Endothelial cell of umbilical vein (primary cell): ENCODE results near the gene PRKAR1B. TPM values are rescaled to one million over a fixed set of nuclear protein-coding genes. Genes with fewer than 3 reads are reported as not detected.

Experiments
- BruUV-seq: library from RNA; stranded (reverse); fragments of 400-500 nt; replicated peaks from 2 replicates; lab custom pipeline; 2021; lab: Mats Ljungman, UMichigan
- CTCF ChIA-PET: fragments of 300-600, 350-600 bp; sonication (Branson Sonifier 250); formaldehyde crosslinking; loops from one replicate; lab custom pipeline; 2021; ENCODE audit warnings: antibody characterized with exemption, inconsistent platforms; lab: Charles Lee
- POLR2A ChIA-PET: fragments of 300-600, 350-600 bp; sonication (Branson Sonifier 250); formaldehyde crosslinking; loops from one replicate; lab custom pipeline; 2021; ENCODE audit warnings: antibody characterized with exemption, inconsistent platforms; lab: Charles Lee
- DNase-seq: peaks from one replicate; pipeline ENCODE4 v3.0.0-alpha.2; 2011; ENCODE audit warnings: low read depth, low spot score
- FAIRE-seq: peaks from 2 replicates; lab custom pipeline; 2011; peaks lifted over from hg19 to GRCh38; lab: Jason Lieb, UNC
- H2AFZ ChIP-seq: 2 replicates; pipeline ENCODE4 v1.6.0; 2012; ENCODE audit warnings: low read depth, low read length, control low read depth, inconsistent platforms
- H3K27ac ChIP-seq: 2 replicates; pipeline ENCODE4 v1.5.1; 2011; ENCODE audit warnings: low read depth, mild to moderate bottlenecking, control low read depth, low read length, moderate library complexity; ENCODE audit not compliant: insufficient read depth
- H3K27me3 ChIP-seq, 2 experiments: 2 replicates each; pipeline versions ENCODE4 v1.6.0 to v1.6.1; 2011; ENCODE audit warnings: low read length in 2 of 2, mixed read lengths in 1 of 2; ENCODE audit not compliant: control insufficient read depth in 2 of 2, insufficient read depth in 2 of 2
- H3K36me3 ChIP-seq, 2 experiments: 2 replicates in 1 of 2; 3 replicates in 1 of 2; pipeline ENCODE4 v1.5.1; 2011; ENCODE audit warnings: low read length in 2 of 2, mild to moderate bottlenecking in 1 of 2, moderate library complexity in 1 of 2; ENCODE audit not compliant: control insufficient read depth in 2 of 2, insufficient read depth in 2 of 2; ENCODE audit errors: extremely low read depth in 1 of 2
- H3K4me1 ChIP-seq: 3 replicates; pipeline ENCODE4 v1.5.1; 2011; ENCODE audit warnings: mild to moderate bottlenecking, low read length; ENCODE audit not compliant: control insufficient read depth, insufficient read depth; ENCODE audit errors: extremely low read depth
- H3K4me2 ChIP-seq: 2 replicates; pipeline ENCODE4 v1.6.1; 2011; ENCODE audit warnings: low read length, control low read depth, mixed read lengths; ENCODE audit not compliant: insufficient read depth
- H3K4me3 ChIP-seq, 3 experiments: fragments of 200-600 bp in 1 of 3; sonication (generic), shearing (Covaris generic) in 1 of 3; replicated peaks in 1 of 3; 2 replicates each; pipeline ENCODE4 v1.5.1; 2011 to 2016; ENCODE audit warnings: control low read depth in 3 of 3, low read length in 3 of 3, mild to moderate bottlenecking in 2 of 3, inconsistent platforms in 1 of 3, low read depth in 1 of 3, moderate library complexity in 1 of 3; ENCODE audit not compliant: insufficient read depth in 1 of 3
- H3K79me2 ChIP-seq: 2 replicates; pipeline ENCODE4 v1.6.0; 2012; ENCODE audit warnings: low read length, inconsistent platforms; ENCODE audit not compliant: control insufficient read depth, insufficient read depth
- H3K9ac ChIP-seq: replicated peaks from 2 replicates; pipeline ENCODE3; 2011; ENCODE audit warnings: low read length, control low read depth; ENCODE audit not compliant: insufficient read depth; ENCODE audit errors: extremely low read depth
- H3K9me1 ChIP-seq: replicated peaks from 3 replicates; pipeline ENCODE4 v1.6.0; 2011; ENCODE audit warnings: mild to moderate bottlenecking, low read length; ENCODE audit not compliant: control insufficient read depth, insufficient read depth; ENCODE audit errors: extremely low read depth
- H3K9me3 ChIP-seq: replicated peaks from 2 replicates; pipeline ENCODE4 v1.5.1; 2012; ENCODE audit warnings: low read length, inconsistent platforms; ENCODE audit not compliant: control insufficient read depth, insufficient read depth
- H4K20me1 ChIP-seq: replicated peaks from 2 replicates; pipeline ENCODE3; 2011; ENCODE audit warnings: mild to moderate bottlenecking, low read length; ENCODE audit not compliant: control insufficient read depth, insufficient read depth; ENCODE audit errors: extremely low read depth
- CTCF ChIP-seq, 2 donors: IDR thresholded peaks; 1 replicate in 1 of 2; 2 replicates in 1 of 2; pipeline ENCODE4 v1.5.1; 2011; ENCODE audit warnings: low read length in 2 of 2, mild to moderate bottlenecking in 2 of 2, moderate library complexity in 2 of 2, control low read depth in 1 of 2, inconsistent platforms in 1 of 2, low read depth in 1 of 2; ENCODE audit not compliant: insufficient read depth in 1 of 2; ENCODE audit errors: extremely low read depth in 1 of 2
- EZH2 ChIP-seq: IDR thresholded peaks from 2 replicates; pipeline ENCODE4 v1.6.1; 2012; ENCODE audit warnings: borderline replicate concordance, low read depth, mild to moderate bottlenecking, moderate library complexity, low read length, inconsistent platforms; ENCODE audit not compliant: severe bottlenecking
- FOS ChIP-seq: IDR thresholded peaks from 2 replicates; pipeline ENCODE4 v1.6.1; 2011; ENCODE audit warnings: mild to moderate bottlenecking, low read length, moderate library complexity, borderline replicate concordance; ENCODE audit not compliant: insufficient read depth
- GATA2 ChIP-seq: IDR thresholded peaks from 2 replicates; pipeline ENCODE4 v1.7.0; 2011; ENCODE audit warnings: low read depth, mild to moderate bottlenecking, moderate library complexity, mixed read lengths, low read length; ENCODE audit not compliant: insufficient read length, insufficient read depth
- JUN ChIP-seq: IDR thresholded peaks from 2 replicates; pipeline ENCODE4 v1.6.1; 2011; ENCODE audit warnings: borderline replicate concordance, low read depth; ENCODE audit not compliant: insufficient read length, insufficient read depth
- MAX ChIP-seq: IDR thresholded peaks from 2 replicates; pipeline ENCODE4 v1.6.1; 2011; ENCODE audit not compliant: insufficient read depth, insufficient read length
- MYC ChIP-seq: IDR thresholded peaks from one replicate; pipeline ENCODE4 v1.6.1; 2011; ENCODE audit warnings: mild to moderate bottlenecking, low read depth, low read length
- POLR2A ChIP-seq: IDR thresholded peaks from 2 replicates; pipeline ENCODE4 v1.6.1; 2012; ENCODE audit warnings: low read depth, mild to moderate bottlenecking, control low read depth, low read length
- POLR2AphosphoS5 ChIP-seq: IDR thresholded peaks from 2 replicates; pipeline ENCODE4 v1.6.1; 2012; ENCODE audit warnings: low read depth, mild to moderate bottlenecking, control low read depth, low read length, moderate library complexity; ENCODE audit not compliant: insufficient read depth
- dilution Hi-C: fragments of 300-500 bp; cut with MboI; formaldehyde crosslinking; loops from one replicate; pipeline ENCODE4 v1.15.0; 2019; ENCODE audit warnings: low sequenced_read_pairs; ENCODE audit not compliant: extremely low pct_ligation_motif_present
- intact Hi-C: fragments of 100-400 bp; cut with micrococcal nuclease; formaldehyde crosslinking; loops from one replicate; pipeline ENCODE4 v1.10.0; 2022
- polyA plus RNA-seq, 4 experiments: library from polyadenylated mRNA; depleted of rRNA in 3 of 4; stranded (reverse) in 3 of 4; unstranded in 1 of 4; fragments of >200 nt; gene quantifications; 2 replicates each; pipeline versions ENCODE4 v1.2.1 to v1.2.3, GENCODE V29; 2011 to 2012; ENCODE audit warnings: missing spikeins in 1 of 4
- total RNA-seq: library from RNA; stranded (reverse); gene quantifications from 2 replicates; pipeline ENCODE4 v1.2.3, GENCODE V29; 2021

Gene PRKAR1B
- total and polyA plus RNA-seq, 2 donors (not counting 3 experiments of a cell fraction or from before 2014, with no cell fraction given) = 15.4 to 29.2 TPM

GRCh38 chr7:511476-512145 is 215.5 kb downstream of the PRKAR1B start:
- dilution Hi-C loops = no loop called here
- H4K20me1 ChIP-seq = no peaks in the 10 kb centered on the region
- no peak overlapping the region for H3K9ac ChIP-seq
- no peak for DNase-seq
- no peaks in the 10 kb centered on the region for H3K27me3 ChIP-seq
- no peak overlapping the region for H3K4me3 ChIP-seq
- intact Hi-C loops = no loop called here
- ChIA-PET CTCF (no interaction called here), POLR2A (no interaction called here)
- peaks cover 4 to 5% of the 10 kb centered on the region in 2 experiments for H3K36me3 ChIP-seq
- peaks cover 60% of the 10 kb centered on the region for H3K79me2 ChIP-seq
- no peak overlapping the region for H2AFZ ChIP-seq
- H3K9me3 ChIP-seq = no peaks in the 10 kb centered on the region
- no peak overlapping the region for H3K4me2 ChIP-seq
- H3K4me1 ChIP-seq = peaks cover 27% of the 10 kb centered on the region
- FAIRE-seq = no peak
- TF ChIP-seq POLR2AphosphoS5 (no peak), MYC (no peak), POLR2A (no peak), GATA2 (no peak), JUN (no peak), EZH2 (no peak), MAX (no peak), FOS (no peak), CTCF (IDR thresholded peaks at IDR 0.05; ENCODE audit: extremely low read depth in 1 of 2, insufficient read depth in 1 of 2, low read depth in 1 of 2, low read length in 2 of 2) (no peak)
- H3K27ac ChIP-seq = no peak overlapping the region
- no TSS peak for BruUV-seq
- H3K9me1 ChIP-seq = no peaks in the 10 kb centered on the region
